ENCODE data around the gene SHROOM4. TPM values are rescaled to one million over a fixed set of nuclear protein-coding genes. Genes with fewer than 3 reads are reported as not detected.

The SHROOM4 gene, protein sequence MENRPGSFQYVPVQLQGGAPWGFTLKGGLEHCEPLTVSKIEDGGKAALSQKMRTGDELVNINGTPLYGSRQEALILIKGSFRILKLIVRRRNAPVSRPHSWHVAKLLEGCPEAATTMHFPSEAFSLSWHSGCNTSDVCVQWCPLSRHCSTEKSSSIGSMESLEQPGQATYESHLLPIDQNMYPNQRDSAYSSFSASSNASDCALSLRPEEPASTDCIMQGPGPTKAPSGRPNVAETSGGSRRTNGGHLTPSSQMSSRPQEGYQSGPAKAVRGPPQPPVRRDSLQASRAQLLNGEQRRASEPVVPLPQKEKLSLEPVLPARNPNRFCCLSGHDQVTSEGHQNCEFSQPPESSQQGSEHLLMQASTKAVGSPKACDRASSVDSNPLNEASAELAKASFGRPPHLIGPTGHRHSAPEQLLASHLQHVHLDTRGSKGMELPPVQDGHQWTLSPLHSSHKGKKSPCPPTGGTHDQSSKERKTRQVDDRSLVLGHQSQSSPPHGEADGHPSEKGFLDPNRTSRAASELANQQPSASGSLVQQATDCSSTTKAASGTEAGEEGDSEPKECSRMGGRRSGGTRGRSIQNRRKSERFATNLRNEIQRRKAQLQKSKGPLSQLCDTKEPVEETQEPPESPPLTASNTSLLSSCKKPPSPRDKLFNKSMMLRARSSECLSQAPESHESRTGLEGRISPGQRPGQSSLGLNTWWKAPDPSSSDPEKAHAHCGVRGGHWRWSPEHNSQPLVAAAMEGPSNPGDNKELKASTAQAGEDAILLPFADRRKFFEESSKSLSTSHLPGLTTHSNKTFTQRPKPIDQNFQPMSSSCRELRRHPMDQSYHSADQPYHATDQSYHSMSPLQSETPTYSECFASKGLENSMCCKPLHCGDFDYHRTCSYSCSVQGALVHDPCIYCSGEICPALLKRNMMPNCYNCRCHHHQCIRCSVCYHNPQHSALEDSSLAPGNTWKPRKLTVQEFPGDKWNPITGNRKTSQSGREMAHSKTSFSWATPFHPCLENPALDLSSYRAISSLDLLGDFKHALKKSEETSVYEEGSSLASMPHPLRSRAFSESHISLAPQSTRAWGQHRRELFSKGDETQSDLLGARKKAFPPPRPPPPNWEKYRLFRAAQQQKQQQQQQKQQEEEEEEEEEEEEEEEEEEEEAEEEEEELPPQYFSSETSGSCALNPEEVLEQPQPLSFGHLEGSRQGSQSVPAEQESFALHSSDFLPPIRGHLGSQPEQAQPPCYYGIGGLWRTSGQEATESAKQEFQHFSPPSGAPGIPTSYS (N-terminal part only)
- total RNA-seq: not detected

DNA sequence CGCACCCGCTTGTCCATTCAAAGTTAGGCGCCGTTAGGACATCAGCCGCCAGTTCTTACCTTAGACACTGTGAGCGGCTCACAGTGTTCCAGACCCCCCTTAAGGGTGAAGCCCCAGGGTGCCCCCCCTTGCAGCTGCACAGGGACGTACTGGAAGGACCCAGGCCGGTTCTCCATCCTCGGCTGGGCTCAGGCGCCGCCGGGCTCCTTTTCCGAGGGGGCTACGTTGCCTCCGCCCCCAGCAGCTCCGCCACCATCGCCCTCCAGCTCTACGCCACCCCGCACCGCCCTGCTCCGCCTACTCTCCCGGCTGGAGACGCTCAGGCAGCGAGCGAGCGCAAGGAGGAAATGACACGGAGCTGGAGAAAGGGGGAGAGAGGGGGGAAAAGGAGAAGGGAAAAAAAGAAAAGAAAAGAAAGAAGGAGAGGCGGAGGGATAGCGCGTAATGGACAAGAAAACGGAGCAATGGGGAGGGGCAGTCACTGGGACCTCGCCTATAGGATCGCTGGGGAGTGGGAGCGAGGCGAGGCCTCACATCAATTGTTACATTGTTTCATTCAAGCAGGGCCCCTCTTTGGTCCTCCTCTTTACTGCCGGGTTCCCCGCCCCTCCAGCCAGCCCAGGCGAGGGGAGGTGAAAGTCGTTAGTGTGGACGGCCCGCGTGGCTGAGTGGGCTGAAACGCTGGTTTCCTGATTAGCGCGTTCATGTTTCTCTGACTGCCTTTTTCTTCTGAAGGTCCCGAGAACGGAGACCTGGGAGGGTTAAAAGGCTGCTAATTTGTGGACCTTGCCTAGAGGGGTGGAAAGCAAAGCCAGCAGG, at the start of gene SHROOM4:
Gene SHROOM4, minus strand, starts transcription at position 352 of the 819 bp plus-strand sequence. Its CDS starts 176 bp downstream, at position 176.
- no peak for DNase-seq
- Mint-ChIP-seq H3K27me3 (ENCODE audit: low read depth) (peaks cover 38% of the 10 kb centered on the region), H3K27ac (no peak within 1 kb of the TSS), H3K36me3 (ENCODE audit: low read depth) (no peaks in the 10 kb centered on the region), H3K4me3 (peak within 1 kb of the TSS; percentile 48), H3K4me1 (ENCODE audit: low read depth) (peaks cover 7% of the 10 kb centered on the region), H3K9me3 (no peaks in the 10 kb centered on the region)
- intact Hi-C loops (cut with micrococcal nuclease): no loop called here
- CTCF ChIA-PET: interaction anchor here (0.6 kb wide), 1 partner anchor 931 kb away, joined by 3 read pairs; no protein-coding TSS in a partner anchor

DNA sequence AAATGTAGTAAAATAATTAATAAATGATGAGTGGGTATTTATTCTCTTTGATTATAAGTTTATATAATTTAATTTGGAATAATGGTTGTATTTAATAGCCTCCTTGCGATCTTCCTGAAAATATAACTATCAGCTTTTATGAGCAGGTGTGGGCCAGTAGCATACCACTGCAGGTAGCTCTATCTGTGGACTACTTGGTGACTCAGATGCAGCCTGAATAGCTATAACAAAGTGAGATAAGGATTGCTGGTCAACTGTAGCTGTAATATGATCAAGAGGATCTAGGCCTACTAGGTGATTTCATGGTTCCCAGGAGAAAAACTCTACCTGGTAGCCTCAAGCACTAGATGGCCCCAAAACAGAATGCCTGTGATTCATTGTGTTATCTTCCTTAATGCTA, 49.5 kb upstream of the SHROOM4 start:
- DNase-seq: no peak
- H3K4me1 Mint-ChIP-seq (ENCODE audit: low read depth): no peaks in the 10 kb centered on the region
- peaks cover 3% of the 10 kb centered on the region for H3K27me3 Mint-ChIP-seq (ENCODE audit: low read depth)
- no peak overlapping the region for H3K4me3 Mint-ChIP-seq
- intact Hi-C loops (cut with micrococcal nuclease): no loop called here
- H3K36me3 Mint-ChIP-seq (ENCODE audit: low read depth): no peaks in the 10 kb centered on the region
- H3K9me3 Mint-ChIP-seq: no peaks in the 10 kb centered on the region
- H3K27ac Mint-ChIP-seq: no peak overlapping the region
- CTCF ChIA-PET: no interaction called here

DNA sequence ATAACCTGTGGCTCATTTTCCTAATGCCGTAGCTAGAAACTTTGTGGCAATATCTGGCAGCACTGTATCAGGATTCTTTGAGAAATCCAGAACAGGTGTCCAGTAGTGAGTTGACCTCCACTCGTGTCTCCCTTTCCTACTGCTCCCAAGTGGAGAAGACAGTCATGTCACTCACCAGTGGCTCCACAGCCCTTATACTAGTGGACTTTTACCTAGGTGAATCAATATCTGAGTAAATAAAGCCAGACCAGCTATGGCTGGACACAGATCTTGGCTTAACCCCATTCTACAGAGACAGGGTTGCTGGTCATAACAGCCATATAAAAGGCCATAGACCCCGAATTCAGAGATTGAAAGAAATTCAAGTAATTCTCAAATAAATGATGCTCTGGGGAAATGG, 46.5 kb upstream of the SHROOM4 start:
- H3K4me1 Mint-ChIP-seq (ENCODE audit: low read depth): no peaks in the 10 kb centered on the region
- no peak overlapping the region for H3K4me3 Mint-ChIP-seq
- H3K36me3 Mint-ChIP-seq (ENCODE audit: low read depth): no peaks in the 10 kb centered on the region
- intact Hi-C loops (cut with micrococcal nuclease): no loop called here
- peaks cover 3% of the 10 kb centered on the region for H3K27me3 Mint-ChIP-seq (ENCODE audit: low read depth)
- H3K27ac Mint-ChIP-seq: no peak overlapping the region
- no peak for DNase-seq
- CTCF ChIA-PET: no interaction called here
- H3K9me3 Mint-ChIP-seq: no peaks in the 10 kb centered on the region

DNA sequence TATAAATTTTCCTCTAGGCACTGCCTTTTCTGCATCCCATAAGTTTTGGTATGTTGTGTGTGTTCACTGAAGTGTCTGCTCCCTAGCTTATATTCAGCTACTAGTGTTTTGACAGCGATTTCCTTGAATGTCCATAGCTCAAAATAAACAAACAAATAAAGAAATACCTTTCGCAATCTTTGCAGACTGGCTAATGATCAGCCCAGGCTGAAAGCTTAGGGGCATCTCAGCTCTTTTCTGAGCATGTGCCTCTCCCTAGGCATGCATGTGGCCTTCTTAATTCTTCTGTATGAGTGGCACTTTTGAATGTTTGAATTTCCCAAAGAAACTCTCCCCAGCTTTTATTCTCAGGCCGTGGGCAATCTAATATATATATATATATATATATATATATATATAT, 44.6 kb upstream of the SHROOM4 start:
- no peak for DNase-seq
- CTCF ChIA-PET: interaction anchor here (0.7 kb wide), 1 partner anchor 980 kb away, joined by 3 read pairs; the partner anchor contains the start of gene USP27X
- no peaks in the 10 kb centered on the region for H3K9me3 Mint-ChIP-seq
- H3K4me1 Mint-ChIP-seq (ENCODE audit: low read depth): no peaks in the 10 kb centered on the region
- H3K36me3 Mint-ChIP-seq (ENCODE audit: low read depth): no peaks in the 10 kb centered on the region
- H3K4me3 Mint-ChIP-seq: no peak overlapping the region
- no peaks in the 10 kb centered on the region for H3K27me3 Mint-ChIP-seq (ENCODE audit: low read depth)
- no peak overlapping the region for H3K27ac Mint-ChIP-seq
- intact Hi-C loops (cut with micrococcal nuclease): no loop called here

DNA sequence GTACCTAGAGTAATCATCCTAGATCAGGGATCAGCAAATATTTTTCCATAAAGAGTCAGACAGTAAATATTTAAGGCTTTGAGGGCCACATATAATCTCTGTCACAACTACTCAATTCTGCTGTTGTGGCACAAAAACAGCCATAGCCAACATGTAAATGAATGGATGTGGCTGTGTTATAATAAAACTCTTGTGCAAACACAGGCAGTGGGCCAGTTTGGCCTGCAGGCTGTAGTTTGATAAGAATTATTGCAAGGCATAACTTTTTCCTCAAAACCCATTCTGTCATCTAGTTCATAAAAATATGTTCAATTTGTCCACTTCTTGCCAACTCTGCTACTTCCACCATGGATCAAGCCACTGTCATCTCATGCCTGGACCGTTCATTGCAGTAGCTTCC, 39.4 kb upstream of the SHROOM4 start:
- H3K27ac Mint-ChIP-seq: no peak overlapping the region

DNA sequence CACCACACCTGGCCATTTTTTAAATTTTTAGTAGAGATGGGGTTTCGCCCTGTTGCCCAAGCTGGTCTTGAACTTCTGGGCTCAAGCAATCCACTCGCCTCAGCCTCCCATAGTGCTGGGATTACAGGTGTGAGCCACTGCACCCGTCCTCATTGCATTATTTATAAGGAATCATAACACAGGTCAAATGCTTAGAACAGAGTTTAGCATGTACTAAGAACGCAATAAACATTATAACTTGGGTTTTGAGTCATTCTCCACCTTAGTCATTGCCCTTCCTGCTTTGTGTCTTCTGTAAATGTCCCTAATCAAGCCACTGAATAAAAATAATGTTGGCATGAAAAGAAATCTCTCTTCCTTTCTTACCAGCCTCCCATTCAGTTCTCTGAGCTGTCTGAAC, 38.5 kb upstream of the SHROOM4 start:
- no peak for DNase-seq
- no peaks in the 10 kb centered on the region for H3K9me3 Mint-ChIP-seq
- intact Hi-C loops (cut with micrococcal nuclease): no loop called here

More for the DNA sequence above, 39.4 kb upstream of the SHROOM4 start:
- Mint-ChIP-seq H3K36me3 (ENCODE audit: low read depth) (no peaks in the 10 kb centered on the region), H3K9me3 (no peaks in the 10 kb centered on the region), H3K4me3 (no peak overlapping the region), H3K27me3 (ENCODE audit: low read depth) (no peaks in the 10 kb centered on the region), H3K4me1 (ENCODE audit: low read depth) (no peaks in the 10 kb centered on the region)
- CTCF ChIA-PET: no interaction called here
- DNase-seq: no peak
- intact Hi-C loops (cut with micrococcal nuclease): no loop called here

DNA sequence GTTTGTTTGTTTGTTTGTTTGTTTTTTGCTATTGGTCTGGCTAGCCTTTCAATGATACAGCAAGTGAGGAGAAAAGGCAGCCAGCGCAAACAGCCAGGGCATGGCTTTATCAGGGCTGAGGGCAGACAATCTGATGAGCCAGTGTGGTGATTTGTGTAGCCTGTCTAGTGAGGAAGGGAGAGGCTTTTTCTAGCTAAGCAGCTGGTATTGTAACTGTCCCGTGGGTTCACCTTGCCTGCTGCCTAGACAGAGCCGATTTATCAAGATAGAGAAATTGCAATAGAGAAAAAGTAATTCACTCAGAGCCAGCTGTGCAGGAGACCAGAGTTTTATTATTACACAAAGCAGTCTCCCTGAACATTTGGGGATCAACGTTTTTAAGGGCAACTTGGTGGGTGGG, 28.2 kb upstream of the SHROOM4 start:
- H3K9me3 Mint-ChIP-seq: no peaks in the 10 kb centered on the region
- H3K4me3 Mint-ChIP-seq: no peak overlapping the region
- intact Hi-C loops (cut with micrococcal nuclease): no loop called here
- no peak overlapping the region for H3K27ac Mint-ChIP-seq
- H3K27me3 Mint-ChIP-seq (ENCODE audit: low read depth): peaks cover 6% of the 10 kb centered on the region
- no peaks in the 10 kb centered on the region for H3K4me1 Mint-ChIP-seq (ENCODE audit: low read depth)
- CTCF ChIA-PET: no interaction called here
- no peak for DNase-seq
- H3K36me3 Mint-ChIP-seq (ENCODE audit: low read depth): no peaks in the 10 kb centered on the region

More for the DNA sequence above, 38.5 kb upstream of the SHROOM4 start:
- Mint-ChIP-seq H3K36me3 (ENCODE audit: low read depth) (no peaks in the 10 kb centered on the region), H3K4me3 (no peak overlapping the region), H3K27me3 (ENCODE audit: low read depth) (no peaks in the 10 kb centered on the region), H3K4me1 (ENCODE audit: low read depth) (no peaks in the 10 kb centered on the region), H3K27ac (no peak overlapping the region)
- CTCF ChIA-PET: no interaction called here

DNA sequence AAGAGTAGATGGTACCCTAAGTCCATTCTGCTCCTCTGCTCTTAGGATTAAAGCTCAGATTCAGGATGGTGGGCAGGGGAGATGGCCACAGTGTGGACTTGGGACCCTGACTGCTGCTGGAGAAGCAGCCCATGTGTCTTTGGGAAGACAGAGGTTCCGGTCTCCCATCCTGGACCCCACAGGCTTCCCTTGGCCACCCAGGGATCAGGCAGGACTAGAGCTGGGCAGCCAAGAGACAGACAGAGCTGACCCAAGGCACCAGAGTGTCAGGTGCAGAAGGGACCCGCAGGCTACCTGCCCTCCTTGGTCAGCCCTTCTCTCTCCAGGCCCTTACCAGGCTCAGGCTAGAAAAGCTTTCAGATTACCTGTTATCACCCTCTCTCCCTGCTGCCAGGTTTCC, 25.7 kb upstream of the SHROOM4 start:
- no peak for DNase-seq
- H3K9me3 Mint-ChIP-seq: no peaks in the 10 kb centered on the region
- H3K27ac Mint-ChIP-seq: no peak overlapping the region
- H3K4me1 Mint-ChIP-seq (ENCODE audit: low read depth): no peaks in the 10 kb centered on the region
- H3K36me3 Mint-ChIP-seq (ENCODE audit: low read depth): no peaks in the 10 kb centered on the region
- peaks cover 6% of the 10 kb centered on the region for H3K27me3 Mint-ChIP-seq (ENCODE audit: low read depth)
- CTCF ChIA-PET: no interaction called here
- H3K4me3 Mint-ChIP-seq: no peak overlapping the region
- intact Hi-C loops (cut with micrococcal nuclease): no loop called here

DNA sequence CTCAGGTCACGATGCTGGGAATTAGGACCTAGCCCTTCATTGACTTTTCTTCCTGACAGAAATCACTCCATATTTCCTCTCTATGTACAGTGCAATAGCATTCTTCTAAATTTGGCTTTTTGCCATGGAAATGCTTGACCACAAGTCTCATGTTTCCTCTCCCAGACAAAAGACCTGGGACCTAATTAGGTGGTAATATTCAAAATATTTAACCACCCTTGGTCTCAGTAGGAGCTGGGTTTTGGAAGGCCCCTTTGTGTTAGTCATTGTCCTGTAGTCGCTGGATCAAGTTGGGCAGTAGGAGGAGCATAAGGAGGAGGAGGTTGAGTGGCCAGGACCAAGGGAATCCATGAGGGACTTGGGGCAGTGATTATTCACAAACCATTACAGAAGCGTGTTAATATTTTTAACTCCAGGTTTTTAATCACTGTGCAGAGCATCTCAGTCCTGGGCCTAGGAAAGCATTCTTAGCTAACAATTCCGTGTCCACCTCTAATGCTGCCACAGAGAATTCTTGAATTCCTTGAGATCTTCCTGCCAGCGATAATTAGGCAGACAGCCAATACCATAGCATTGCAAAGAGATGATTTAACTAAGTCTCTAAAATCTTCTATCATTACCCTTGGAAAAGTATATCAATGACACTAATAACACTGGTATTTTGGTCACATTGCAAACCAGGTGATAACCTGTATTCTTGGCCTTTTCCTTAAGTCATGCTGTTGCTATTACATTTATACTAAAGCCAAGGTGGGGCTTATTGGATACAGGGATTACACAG, 25.0 kb upstream of the SHROOM4 start:
- DNase-seq: no peak
- CTCF ChIA-PET: no interaction called here
- H3K4me1 Mint-ChIP-seq (ENCODE audit: low read depth): no peaks in the 10 kb centered on the region
- peaks cover 6% of the 10 kb centered on the region for H3K27me3 Mint-ChIP-seq (ENCODE audit: low read depth)
- H3K27ac Mint-ChIP-seq: no peak overlapping the region
- no peak overlapping the region for H3K4me3 Mint-ChIP-seq
- no peaks in the 10 kb centered on the region for H3K9me3 Mint-ChIP-seq
- intact Hi-C loops (cut with micrococcal nuclease): no loop called here
- H3K36me3 Mint-ChIP-seq (ENCODE audit: low read depth): no peaks in the 10 kb centered on the region

DNA sequence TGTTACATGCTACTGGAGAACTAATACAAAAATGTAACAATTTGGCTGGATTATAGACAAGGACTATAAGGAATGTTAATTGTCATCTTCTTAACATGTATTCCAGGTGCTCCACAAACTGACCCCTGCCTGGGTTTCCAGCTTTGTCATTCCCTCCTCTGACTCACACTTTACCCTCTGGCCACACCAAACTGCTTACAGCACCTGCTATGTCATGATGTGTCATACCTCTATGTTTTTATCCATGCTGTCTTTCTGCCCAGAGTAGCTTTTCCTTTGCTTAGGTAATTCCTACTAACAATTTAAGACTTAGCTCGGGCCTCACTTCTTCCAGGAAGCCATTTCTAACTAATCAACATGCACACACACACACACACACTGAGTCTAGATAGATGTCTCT, 14.0 kb upstream of the SHROOM4 start:
- H3K36me3 Mint-ChIP-seq (ENCODE audit: low read depth): no peaks in the 10 kb centered on the region
- intact Hi-C loops (cut with micrococcal nuclease): no loop called here
- no peaks in the 10 kb centered on the region for H3K9me3 Mint-ChIP-seq
- no peak for DNase-seq
- H3K4me1 Mint-ChIP-seq (ENCODE audit: low read depth): no peaks in the 10 kb centered on the region
- no peaks in the 10 kb centered on the region for H3K27me3 Mint-ChIP-seq (ENCODE audit: low read depth)
- H3K27ac Mint-ChIP-seq: no peak overlapping the region
- H3K4me3 Mint-ChIP-seq: no peak overlapping the region
- CTCF ChIA-PET: no interaction called here

DNA sequence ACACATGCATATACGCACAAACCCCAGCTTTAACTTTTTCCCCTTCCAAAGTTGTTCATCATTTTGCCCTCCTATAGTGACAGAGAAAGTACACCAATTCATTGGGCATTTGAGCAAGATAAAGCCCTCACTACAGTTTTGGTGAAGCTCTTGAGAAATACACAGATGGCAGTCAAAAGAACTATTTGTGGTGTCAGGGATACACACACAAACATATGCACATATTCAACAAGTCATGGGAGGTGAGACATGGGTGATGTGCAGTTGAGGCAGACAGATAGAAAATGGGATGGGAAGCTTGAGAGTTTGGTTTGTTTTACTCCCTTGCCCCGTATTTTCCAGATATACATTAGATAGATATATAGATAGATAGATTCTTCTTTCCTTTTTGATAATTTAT, 11.8 kb upstream of the SHROOM4 start:
- H3K9me3 Mint-ChIP-seq: no peaks in the 10 kb centered on the region
- CTCF ChIA-PET: no interaction called here
- no peak for DNase-seq
- H3K27me3 Mint-ChIP-seq (ENCODE audit: low read depth): no peaks in the 10 kb centered on the region
- H3K4me1 Mint-ChIP-seq (ENCODE audit: low read depth): no peaks in the 10 kb centered on the region
- intact Hi-C loops (cut with micrococcal nuclease): no loop called here
- no peak overlapping the region for H3K4me3 Mint-ChIP-seq
- no peaks in the 10 kb centered on the region for H3K36me3 Mint-ChIP-seq (ENCODE audit: low read depth)
- no peak overlapping the region for H3K27ac Mint-ChIP-seq

Measured in activated naive CD4-positive, alpha-beta T cell treated with anti-CD3 and anti-CD28 coated beads for 36 hours (primary cell).